Measurements from ENCODE around the gene ACTA1.
"Not testable (repeated sequence)": the region's sequence is repeated elsewhere in the genome, so short reads cannot be mapped to it uniquely, and the experiment has no call there.

The ACTA1 gene

GRCh38 chr1:229409616-229410369 is 24.1 kb downstream of the ACTA1 start:
- DNase-seq, result no peak

DNA sequence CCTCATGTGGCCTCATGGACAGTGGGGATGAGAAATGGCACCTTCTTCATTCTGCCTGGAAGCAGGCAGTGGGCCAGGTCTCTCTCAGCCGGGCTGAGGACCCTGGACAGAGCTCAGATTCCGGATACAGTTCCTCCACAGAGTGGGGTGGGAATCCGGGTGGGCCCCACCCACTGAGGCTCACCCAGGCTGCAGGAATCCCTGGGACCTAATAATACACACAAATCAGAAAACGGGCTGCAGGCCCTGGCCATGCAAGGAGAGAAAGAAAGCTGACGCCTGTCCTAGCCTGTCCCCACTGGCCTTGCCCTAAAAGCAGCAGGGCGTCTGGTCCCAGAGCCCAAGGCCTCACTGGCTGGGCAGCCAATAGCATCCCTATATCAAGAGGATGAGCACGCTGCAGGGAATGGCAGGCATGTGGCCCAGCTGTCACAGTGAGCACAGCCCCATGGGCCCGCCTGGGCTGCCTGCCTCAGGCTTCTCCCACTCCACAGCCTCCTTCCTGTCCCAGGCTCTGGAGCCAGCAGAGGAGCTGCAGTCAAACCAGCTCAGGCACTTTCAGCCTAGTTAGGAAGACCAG is 25.3 kb downstream of the ACTA1 start:
- peak in 1 of 51 donors; percentile 51 for DNase-seq

GRCh38 chr1:229407206-229408026 is 26.5 kb downstream of the ACTA1 start:
- DNase-seq, result peak in 1 of 51 donors; percentile 12

- no peak for DNase-seq
Observed at GRCh38 chr1:229406798-229407197, 27.1 kb downstream of the ACTA1 start.

DNA sequence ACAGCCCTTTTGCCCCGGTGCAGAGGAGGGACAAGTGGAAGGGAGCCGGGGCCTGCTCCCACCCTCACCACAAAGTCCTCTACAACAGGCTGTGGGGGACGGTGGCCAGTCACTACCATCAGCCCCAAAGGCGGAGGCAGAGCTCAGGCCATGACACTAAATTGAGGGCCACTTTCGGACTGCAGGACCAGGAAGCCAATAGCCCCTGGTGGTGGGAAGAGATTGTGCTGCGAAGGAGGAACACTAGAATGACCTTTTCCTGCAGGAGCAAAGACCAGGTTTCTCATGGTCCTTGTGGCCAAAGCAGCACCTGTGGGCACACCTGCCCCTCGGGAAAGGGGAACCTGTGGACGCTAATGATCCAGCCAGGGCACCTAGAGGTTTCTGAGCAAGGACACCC is 30.3 kb downstream of the ACTA1 start:
- DNase-seq, result no peak

GRCh38 chr1:229402993-229403392 is 30.9 kb downstream of the ACTA1 start:
- DNase-seq, result no peak

GRCh38 chr1:229402329-229402728 is 31.6 kb downstream of the ACTA1 start:
- not testable (repeated sequence) for DNase-seq

DNA sequence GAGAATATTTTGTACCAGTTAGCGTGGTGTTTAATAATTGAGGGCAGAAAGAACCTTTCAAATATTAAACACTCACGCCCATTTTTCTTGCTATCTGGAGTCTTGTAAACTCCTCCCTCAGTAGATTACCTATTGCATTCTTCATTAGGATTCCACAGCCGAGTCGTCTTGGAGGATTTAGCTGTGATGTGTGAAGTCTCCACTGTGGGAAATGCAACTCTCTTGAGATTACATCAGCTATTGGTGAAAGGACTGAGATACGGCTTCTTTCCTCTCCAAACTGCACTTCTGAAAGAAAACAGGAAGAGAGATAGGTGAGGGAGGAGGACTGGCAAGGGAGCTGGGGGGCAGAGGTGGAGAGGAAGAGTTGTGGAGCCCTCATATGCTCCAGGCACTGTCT is 36.1 kb downstream of the ACTA1 start:
- no peak for DNase-seq

DNA sequence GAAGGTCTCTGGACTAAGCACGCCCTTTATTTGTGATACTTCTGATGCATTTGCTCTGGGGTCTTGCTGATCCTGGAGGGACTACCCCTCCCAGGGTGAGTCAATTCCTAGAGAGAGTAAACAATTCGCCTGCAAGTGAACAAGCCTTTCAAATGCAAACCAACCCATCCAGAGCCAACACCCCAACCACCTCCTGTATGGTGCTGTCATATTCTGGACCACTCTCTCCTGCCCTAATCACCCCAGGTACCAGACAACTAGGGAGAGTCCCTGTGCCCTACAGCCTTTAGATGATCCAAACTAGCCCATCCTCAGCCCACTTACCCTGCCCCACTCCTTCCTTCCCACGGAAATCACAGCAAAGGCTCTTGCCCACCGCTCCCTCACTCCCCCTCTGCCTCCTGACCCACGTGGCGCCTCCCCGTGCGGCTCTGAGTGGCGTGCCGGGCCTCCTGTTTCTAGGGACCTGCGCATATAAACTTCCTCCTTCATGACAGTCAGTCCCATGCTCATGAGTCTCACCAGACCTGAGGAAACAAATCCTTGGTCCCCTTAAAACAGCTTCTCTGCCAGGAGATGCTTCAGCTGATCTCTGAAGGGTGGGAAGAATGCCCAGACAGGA is 37.2 kb downstream of the ACTA1 start:
- DNase-seq, result no peak

GRCh38 chr1:229394517-229394916 is 39.4 kb downstream of the ACTA1 start:
- not testable (repeated sequence) for DNase-seq

DNA sequence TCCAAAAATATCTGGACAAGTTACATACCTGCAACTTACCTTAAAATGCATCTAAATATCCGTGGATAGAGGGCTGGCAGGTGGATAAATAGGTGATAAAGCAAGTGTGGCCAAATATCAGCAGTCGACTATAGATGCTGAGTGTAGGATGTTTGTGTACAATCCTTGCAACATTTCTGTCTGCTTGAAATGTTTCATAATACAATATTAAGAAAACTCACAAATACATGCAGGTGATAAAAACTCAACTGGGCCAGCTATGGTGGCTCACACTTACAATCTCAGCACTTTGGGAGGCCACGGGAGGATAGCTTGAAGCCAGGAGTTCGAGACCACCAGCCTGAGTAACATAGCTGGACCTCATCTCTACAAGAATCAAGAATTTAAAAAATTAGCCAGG is 41.0 kb downstream of the ACTA1 start:
- DNase-seq, result no peak

DNA sequence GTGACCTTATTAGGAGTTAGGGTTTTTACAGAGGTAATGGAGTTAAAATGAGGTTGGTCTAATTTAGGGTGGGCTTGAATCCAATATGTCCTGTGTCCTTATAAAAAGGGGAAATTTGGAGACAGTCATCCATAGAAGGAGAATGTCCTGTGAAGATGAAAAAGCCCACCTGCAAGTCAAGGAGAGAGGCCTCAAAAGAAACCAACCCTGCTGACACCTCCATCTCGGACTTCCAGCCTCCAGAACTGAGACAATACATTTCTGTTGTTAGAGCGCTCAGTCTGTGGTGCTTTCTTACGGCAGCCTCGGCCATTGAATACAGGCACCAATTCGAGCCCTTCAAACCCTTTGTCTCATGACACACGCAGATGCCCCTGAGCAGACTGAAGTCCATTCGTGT is 43.8 kb downstream of the ACTA1 start:
- no peak for DNase-seq

DNA sequence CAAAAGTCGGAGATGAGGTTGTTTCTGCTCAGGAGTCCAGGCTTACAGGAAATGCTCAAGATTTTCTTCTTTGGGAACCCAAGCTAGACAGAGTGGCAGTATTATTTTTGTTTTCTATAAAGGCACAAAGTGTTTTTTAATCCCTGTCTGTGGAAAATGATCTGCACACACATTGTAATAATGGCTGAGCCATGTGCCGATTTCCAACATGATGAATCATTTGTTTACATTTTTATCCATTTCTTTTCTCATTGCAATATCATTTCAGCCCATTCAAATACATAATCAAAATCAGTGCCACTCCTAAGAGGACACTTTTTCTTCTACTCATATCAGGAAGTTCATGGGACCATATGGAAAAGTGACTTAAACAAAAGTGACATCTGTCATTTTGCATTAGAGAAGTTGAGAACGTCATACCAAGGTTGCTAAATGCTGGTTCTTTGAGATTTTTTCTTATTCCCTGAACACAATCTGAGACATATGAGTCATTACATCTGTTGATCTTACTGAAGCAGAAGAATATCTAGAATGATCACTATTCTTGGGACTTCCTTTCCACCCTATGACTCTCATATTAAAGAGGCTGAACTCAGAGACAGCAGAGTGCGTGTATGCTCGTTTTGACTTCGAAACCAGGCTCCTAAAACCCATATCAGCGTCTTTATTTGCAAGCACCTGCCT is 44.9 kb downstream of the ACTA1 start:
- no peak for DNase-seq

- DNase-seq, result no peak
Observed at GRCh38 chr1:229385853-229386456, 47.9 kb downstream of the ACTA1 start.

- no peak for DNase-seq
Observed at GRCh38 chr1:229384822-229385221, 49.1 kb downstream of the ACTA1 start.

GRCh38 chr1:229383961-229384360 is 49.9 kb downstream of the ACTA1 start:
- DNase-seq, result no peak

GRCh38 chr1:229383188-229383587 is 50.7 kb downstream of the ACTA1 start:
- no peak for DNase-seq
